NT2/D1 (cell line): ENCODE data around the gene DUS1L.

ENCODE experiments used
- YY1 ChIP-seq: IDR thresholded peaks from 2 replicates; pipeline ENCODE4 v1.6.1; 2011; ENCODE audit not compliant: insufficient read length, insufficient read depth
- ZNF274 ChIP-seq: IDR thresholded peaks from 2 replicates; pipeline ENCODE4 v1.6.1; 2011; ENCODE audit warnings: mild to moderate bottlenecking, low read depth, low read length

DNA sequence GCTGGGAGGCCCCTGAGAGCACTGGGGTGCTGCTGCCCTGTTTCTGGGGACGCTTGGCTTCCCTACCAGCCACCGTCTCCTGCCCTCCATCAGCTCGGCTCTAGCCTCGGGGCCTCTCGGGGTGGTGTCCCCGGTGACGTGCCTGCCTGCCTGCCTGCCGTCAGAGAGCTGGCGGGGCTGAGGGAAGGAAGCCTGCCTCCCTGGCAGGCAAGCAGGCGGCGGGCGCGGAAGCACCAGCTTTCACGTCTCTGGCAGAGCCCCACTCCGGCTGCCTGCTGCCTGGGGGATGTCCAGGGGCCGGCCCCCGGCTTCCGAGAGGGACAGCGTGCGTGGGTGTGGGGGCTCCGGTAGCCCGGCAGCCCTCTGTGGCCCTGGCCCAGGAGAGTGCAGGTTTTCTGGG lies 52.3 kb downstream of the DUS1L start:
- TF ChIP-seq YY1 (no peak), ZNF274 (no peak)
